ENCODE measurements around the gene CD22. TPM values are rescaled to one million over a fixed set of nuclear protein-coding genes. Genes with fewer than 3 reads are reported as not detected.

Gene CD22
- polyA plus RNA-seq, 1 donor from 2014 or later, result not detected

- no peaks in the 10 kb centered on the region for H3K79me2 ChIP-seq (replicated peaks; ENCODE audit: insufficient read depth, low read length)
- H3K27me3 ChIP-seq (ENCODE audit: insufficient read depth, low read depth, low read length), result no peaks in the 10 kb centered on the region
- no peak overlapping the region for H3K9ac ChIP-seq (ENCODE audit: low read length)
- TF ChIP-seq REST (IDR thresholded peaks at IDR 0.05; ENCODE audit: borderline replicate concordance) (no peak), TAF1 (IDR thresholded peaks at IDR 0.05; ENCODE audit: low read depth) (no peak), EZH2 (IDR thresholded peaks at IDR 0.05; ENCODE audit: borderline replicate concordance, insufficient read depth, low read length, poor library complexity, severe bottlenecking) (no peak), EP300 (conservative IDR thresholded peaks at IDR 0.05; ENCODE audit: poor library complexity, severe bottlenecking) (no peak), POLR2AphosphoS5 (IDR thresholded peaks at IDR 0.05) (no peak), CTCF (IDR thresholded peaks at IDR 0.05; ENCODE audit: poor library complexity, severe bottlenecking) (no peak), RAD21 (conservative IDR thresholded peaks at IDR 0.05) (no peak), SMC3 (conservative IDR thresholded peaks at IDR 0.05; ENCODE audit: poor library complexity) (no peak), MXI1 (conservative IDR thresholded peaks at IDR 0.05; ENCODE audit: poor library complexity, severe bottlenecking) (no peak)
- no peak overlapping the region for H3K4me3 ChIP-seq (ENCODE audit: low read length)
- H3K36me3 ChIP-seq (ENCODE audit: insufficient read depth, low read length), result no peaks in the 10 kb centered on the region
- H3F3A ChIP-seq (ENCODE audit: insufficient read depth, low read length, poor library complexity, severe bottlenecking), result no peaks in the 10 kb centered on the region
- H3K4me2 ChIP-seq (ENCODE audit: low read length), result no peak overlapping the region
- H3K9me3 ChIP-seq (ENCODE audit: low read length), result no peaks in the 10 kb centered on the region
- no peak overlapping the region for H3K27ac ChIP-seq (ENCODE audit: low read length)
- H3K9me2 ChIP-seq (ENCODE audit: insufficient read depth, low read length), result no peaks in the 10 kb centered on the region
- H4K20me1 ChIP-seq (ENCODE audit: insufficient read depth), result no peaks in the 10 kb centered on the region
- no peak overlapping the region for H2AFZ ChIP-seq (ENCODE audit: low read depth, low read length)
Measured at GRCh38 chr19:35329323-35329722, 336 bp downstream of the CD22 start.

GRCh38 chr19:35330475-35330874, 1.5 kb downstream of the CD22 start:
- no peaks in the 10 kb centered on the region for H3K9me2 ChIP-seq (ENCODE audit: insufficient read depth, low read length)
- H3K36me3 ChIP-seq (ENCODE audit: insufficient read depth, low read length), result no peaks in the 10 kb centered on the region
- no peak overlapping the region for H3K4me2 ChIP-seq (ENCODE audit: low read length)
- no peaks in the 10 kb centered on the region for H4K20me1 ChIP-seq (ENCODE audit: insufficient read depth)
- no peaks in the 10 kb centered on the region for H3K27me3 ChIP-seq (ENCODE audit: insufficient read depth, low read depth, low read length)
- H3K4me3 ChIP-seq (ENCODE audit: low read length), result no peak overlapping the region
- TF ChIP-seq REST (IDR thresholded peaks at IDR 0.05; ENCODE audit: borderline replicate concordance) (no peak), EP300 (conservative IDR thresholded peaks at IDR 0.05; ENCODE audit: poor library complexity, severe bottlenecking) (no peak), POLR2AphosphoS5 (IDR thresholded peaks at IDR 0.05) (no peak), RAD21 (conservative IDR thresholded peaks at IDR 0.05) (no peak), CTCF (IDR thresholded peaks at IDR 0.05; ENCODE audit: poor library complexity, severe bottlenecking) (no peak), TAF1 (IDR thresholded peaks at IDR 0.05; ENCODE audit: low read depth) (no peak), MXI1 (conservative IDR thresholded peaks at IDR 0.05; ENCODE audit: poor library complexity, severe bottlenecking) (no peak), EZH2 (IDR thresholded peaks at IDR 0.05; ENCODE audit: borderline replicate concordance, insufficient read depth, low read length, poor library complexity, severe bottlenecking) (no peak), SMC3 (conservative IDR thresholded peaks at IDR 0.05; ENCODE audit: poor library complexity) (no peak)
- no peak overlapping the region for H2AFZ ChIP-seq (ENCODE audit: low read depth, low read length)
- no peaks in the 10 kb centered on the region for H3K79me2 ChIP-seq (replicated peaks; ENCODE audit: insufficient read depth, low read length)
- no peak overlapping the region for H3K27ac ChIP-seq (ENCODE audit: low read length)
- no peaks in the 10 kb centered on the region for H3F3A ChIP-seq (ENCODE audit: insufficient read depth, low read length, poor library complexity, severe bottlenecking)
- H3K9ac ChIP-seq (ENCODE audit: low read length), result no peak overlapping the region
- no peaks in the 10 kb centered on the region for H3K9me3 ChIP-seq (ENCODE audit: low read length)

Data from neural cell (in vitro differentiated cells).